Lung (tissue), 12 donors: Measurements from ENCODE around the gene CAMK1D. TPM values are rescaled to one million over a fixed set of nuclear protein-coding genes. Genes with fewer than 3 reads are reported as not detected.

Source experiments
- ATAC-seq: fragments of 200-7000 bp; cut with Tn5 transposase; one replicate; pipeline ENCODE4 v1.9.1; 2020; ENCODE audit warnings: moderate number of reproducible peaks; ENCODE audit not compliant: insufficient read depth, low FRiP score
- DNase-seq, 3 donors: peaks; one replicate each; pipeline ENCODE4 v3.0.0-alpha.2; 2013 to 2017
- H3K27ac ChIP-seq, 2 donors: one replicate each; pipeline ENCODE4 v1.5.1; 2013; ENCODE audit warnings: mild to moderate bottlenecking in 2 of 2, moderate library complexity in 2 of 2, control low read depth in 1 of 2, inconsistent platforms in 1 of 2, low read depth in 1 of 2, low read length in 1 of 2
- H3K27me3 ChIP-seq, 3 donors: one replicate each; pipeline ENCODE4 v1.5.1; 2013; ENCODE audit warnings: low read length in 2 of 3; ENCODE audit not compliant: control insufficient read depth in 3 of 3, insufficient read depth in 3 of 3
- H3K36me3 ChIP-seq, 4 donors: one replicate each; pipeline ENCODE4 v1.5.1; 2013; ENCODE audit warnings: low read length in 4 of 4, mild to moderate bottlenecking in 1 of 4, moderate library complexity in 1 of 4; ENCODE audit not compliant: control insufficient read depth in 4 of 4, insufficient read depth in 4 of 4
- H3K4me1 ChIP-seq, 5 donors: one replicate each; pipeline ENCODE4 v1.5.1; 2013; ENCODE audit warnings: low read length in 5 of 5, mild to moderate bottlenecking in 2 of 5, moderate library complexity in 1 of 5; ENCODE audit not compliant: control insufficient read depth in 5 of 5, insufficient read depth in 5 of 5
- H3K4me3 ChIP-seq: one replicate; pipeline ENCODE4 v1.5.1; 2013; ENCODE audit warnings: mild to moderate bottlenecking, control low read depth, moderate library complexity
- H3K9ac ChIP-seq, 2 donors: one replicate each; pipeline ENCODE4 v1.5.1; 2013; ENCODE audit warnings: low read length in 2 of 2, control low read depth in 1 of 2; ENCODE audit not compliant: insufficient read depth in 1 of 2
- H3K9me3 ChIP-seq, 4 donors: one replicate each; pipeline ENCODE4 v1.5.1; 2013; ENCODE audit warnings: low read length in 3 of 4, mild to moderate bottlenecking in 1 of 4, moderate library complexity in 1 of 4; ENCODE audit not compliant: control insufficient read depth in 4 of 4, insufficient read depth in 3 of 4
- WGBS, 2 donors: extraction: QIAGEN DNeasy Blood & Tissue Kit; methylation state at CpG; one replicate each; pipeline ENCODE4 v1.1.7; 2013; 5-methylcytosine and 5-hydroxymethylcytosine counted together
- polyA plus RNA-seq, 2 donors: library from polyadenylated mRNA; stranded (reverse); fragments of 200-250 nt; gene quantifications; one replicate each; pipeline ENCODE4 v1.2.1, GENCODE V29; 2013
- total RNA-seq, 2 donors: library from RNA; depleted of rRNA in 1 of 2; stranded (reverse); fragments of >200 nt in 1 of 2; gene quantifications; one replicate each; pipeline ENCODE4 v1.2.1, GENCODE V29; 2014 to 2021
- TF ChIP-seq, protein P1 (sequence below): IDR thresholded peaks from 2 replicates; pipeline ENCODE4 v1.5.1; 2012; ENCODE audit warnings: mild to moderate bottlenecking; ENCODE audit errors: control extremely low read depth, extremely low read depth
- donor health status: control.
- donor health status: control.
- donor health status: Bipolar disorder and iron deficiency.
- donor health status: healthy.
- donor health status: DM: yes; HTN: yes; CAD: no.

CAMK1D gene
- total and polyA plus RNA-seq, 4 donors: 3.2 to 37.4 (median 7.0) TPM

DNA sequence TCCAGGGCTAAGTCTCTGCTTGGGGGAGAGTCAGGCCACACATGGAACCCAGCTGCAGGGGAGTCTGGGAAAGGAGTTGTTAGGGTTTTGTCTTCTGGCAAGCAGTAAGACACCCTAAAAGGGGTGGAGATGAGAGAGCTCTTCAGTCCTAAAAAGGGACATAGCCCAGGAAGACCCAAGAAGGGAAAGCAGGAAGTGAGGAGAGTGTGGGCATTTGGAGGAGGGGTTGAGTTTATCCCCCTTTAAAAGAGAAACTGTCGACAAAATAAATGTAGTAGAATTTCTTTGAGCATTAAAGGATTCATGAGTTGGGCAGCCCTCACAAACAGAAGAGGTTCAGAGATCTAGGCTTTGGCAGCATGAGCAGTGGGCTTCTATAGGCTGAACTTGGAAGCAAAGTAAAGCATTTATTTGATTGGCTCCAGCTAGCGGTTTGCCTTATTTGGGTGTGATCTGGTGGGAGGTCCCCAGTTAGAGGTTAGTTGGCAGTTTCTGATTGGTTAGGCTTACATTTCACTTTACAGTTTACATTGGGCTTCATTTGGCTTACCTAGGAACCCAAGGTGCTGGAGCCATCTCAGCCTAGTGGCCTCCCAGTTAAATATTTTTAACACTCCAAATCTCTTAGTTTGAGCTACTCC lies 246.7 kb downstream of the CAMK1D start:
- peaks cover 0 to 1% (median 0%) of the 10 kb centered on the region in 5 donors for H3K4me1 ChIP-seq
- 95 to 96% methylated on average over 2 of the region's 2 CpGs for WGBS, 2 donors
- no peaks in the 10 kb centered on the region for H3K36me3 ChIP-seq
- no peak overlapping the region for H3K9ac ChIP-seq
- no peak for DNase-seq
- H3K9me3 ChIP-seq: peaks cover 0 to 7% (median 2%) of the 10 kb centered on the region in 4 donors
- no peak overlapping the region for H3K27ac ChIP-seq
- no peaks in the 10 kb centered on the region for H3K27me3 ChIP-seq
- ATAC-seq: no peak
- TF ChIP-seq, protein P1, sequence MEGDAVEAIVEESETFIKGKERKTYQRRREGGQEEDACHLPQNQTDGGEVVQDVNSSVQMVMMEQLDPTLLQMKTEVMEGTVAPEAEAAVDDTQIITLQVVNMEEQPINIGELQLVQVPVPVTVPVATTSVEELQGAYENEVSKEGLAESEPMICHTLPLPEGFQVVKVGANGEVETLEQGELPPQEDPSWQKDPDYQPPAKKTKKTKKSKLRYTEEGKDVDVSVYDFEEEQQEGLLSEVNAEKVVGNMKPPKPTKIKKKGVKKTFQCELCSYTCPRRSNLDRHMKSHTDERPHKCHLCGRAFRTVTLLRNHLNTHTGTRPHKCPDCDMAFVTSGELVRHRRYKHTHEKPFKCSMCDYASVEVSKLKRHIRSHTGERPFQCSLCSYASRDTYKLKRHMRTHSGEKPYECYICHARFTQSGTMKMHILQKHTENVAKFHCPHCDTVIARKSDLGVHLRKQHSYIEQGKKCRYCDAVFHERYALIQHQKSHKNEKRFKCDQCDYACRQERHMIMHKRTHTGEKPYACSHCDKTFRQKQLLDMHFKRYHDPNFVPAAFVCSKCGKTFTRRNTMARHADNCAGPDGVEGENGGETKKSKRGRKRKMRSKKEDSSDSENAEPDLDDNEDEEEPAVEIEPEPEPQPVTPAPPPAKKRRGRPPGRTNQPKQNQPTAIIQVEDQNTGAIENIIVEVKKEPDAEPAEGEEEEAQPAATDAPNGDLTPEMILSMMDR: no peak
- no peak overlapping the region for H3K4me3 ChIP-seq

DNA sequence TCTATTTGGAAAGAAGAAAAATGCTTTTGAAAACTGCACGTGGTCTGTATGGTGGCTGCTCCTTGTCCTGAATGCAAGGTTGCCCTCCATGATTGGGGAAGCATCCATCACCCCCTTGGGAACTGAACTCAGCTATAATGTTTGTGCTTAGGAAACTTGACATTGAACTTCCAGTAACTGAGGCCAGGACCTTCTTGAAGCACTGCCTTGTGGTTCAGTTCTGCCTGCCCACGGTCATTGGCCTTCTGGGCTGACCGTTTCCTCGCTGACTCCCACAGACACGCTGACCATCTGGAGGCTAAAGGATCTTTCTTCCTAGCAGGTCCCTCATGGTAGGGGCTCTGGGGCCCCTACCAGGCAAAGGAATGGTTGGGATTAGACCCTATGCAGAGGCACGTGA lies 247.8 kb downstream of the CAMK1D start:
- no peak overlapping the region for H3K9ac ChIP-seq
- DNase-seq (no peak), ATAC-seq (no peak)
- no peak overlapping the region for H3K4me3 ChIP-seq
- TF ChIP-seq, protein P1: no peak
- peaks cover 0 to 1% (median 0%) of the 10 kb centered on the region in 5 donors for H3K4me1 ChIP-seq
- 87 to 94% methylated on average over 6 of the region's 6 CpGs for WGBS, 2 donors
- no peaks in the 10 kb centered on the region for H3K27me3 ChIP-seq
- no peaks in the 10 kb centered on the region for H3K36me3 ChIP-seq
- no peak overlapping the region for H3K27ac ChIP-seq
- peaks cover 0 to 7% (median 2%) of the 10 kb centered on the region in 4 donors for H3K9me3 ChIP-seq

DNA sequence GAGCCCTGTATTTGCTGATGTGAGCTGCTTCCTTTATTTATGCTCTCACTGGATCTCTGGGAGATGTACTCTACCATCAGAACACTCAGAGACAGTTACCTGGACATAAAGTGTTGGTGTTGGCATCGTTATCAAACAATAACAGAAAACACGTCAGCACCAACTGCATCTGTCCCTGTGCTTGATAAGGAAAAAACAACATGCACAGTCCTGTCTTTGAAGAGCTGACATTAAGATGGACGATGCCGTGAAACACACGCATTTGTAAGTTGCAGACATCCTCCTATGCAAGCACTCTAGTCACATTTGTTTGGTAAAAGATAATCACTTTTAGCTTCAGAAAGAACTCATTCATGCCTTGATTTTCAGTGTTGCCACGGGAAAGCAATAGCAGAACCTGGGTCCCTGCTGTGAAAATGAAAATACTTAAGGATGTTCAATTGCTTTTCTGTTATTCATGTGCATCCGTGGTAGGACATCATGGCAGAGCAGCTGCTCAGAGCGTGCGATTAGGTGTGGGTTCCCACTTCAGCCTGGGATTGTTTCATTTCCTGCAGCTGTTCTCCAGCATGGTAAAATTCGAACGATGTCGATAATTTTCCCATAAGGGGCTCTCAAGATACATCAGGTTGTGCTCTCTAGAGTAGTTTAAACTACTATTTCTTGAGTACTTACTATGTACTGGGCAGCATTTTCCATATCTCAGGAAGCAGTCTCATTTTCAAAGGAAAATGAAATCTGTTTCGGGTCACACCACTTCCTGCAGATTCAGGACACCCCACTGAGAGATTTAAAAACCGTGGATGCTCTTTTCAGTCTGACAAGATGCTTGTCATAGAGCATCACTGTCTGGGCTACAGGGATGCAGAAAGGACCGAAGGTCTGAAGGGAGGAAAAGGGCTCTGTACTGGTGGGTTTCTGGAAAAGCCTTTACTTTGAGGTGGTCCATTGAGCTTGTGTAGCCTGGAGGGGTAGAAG lies 248.7 kb downstream of the CAMK1D start:
- H3K9ac ChIP-seq: no peak overlapping the region
- H3K4me3 ChIP-seq: no peak overlapping the region
- no peaks in the 10 kb centered on the region for H3K27me3 ChIP-seq
- no peak for ATAC-seq
- H3K4me1 ChIP-seq: peaks cover 0 to 1% (median 0%) of the 10 kb centered on the region in 5 donors
- H3K27ac ChIP-seq: no peak overlapping the region
- H3K9me3 ChIP-seq: peaks cover 0 to 7% (median 2%) of the 10 kb centered on the region in 4 donors
- no peak for DNase-seq
- H3K36me3 ChIP-seq: no peaks in the 10 kb centered on the region
- WGBS, 2 donors: 81% methylated on average over 15 of the region's 15 CpGs
- TF ChIP-seq, protein P1: no peak
